ENCODE results near the gene CASKIN2.

The CASKIN2 gene

GRCh38 chr17:75557075-75557851 lies 41.9 kb upstream of the CASKIN2 start:
- H3K27ac ChIP-seq (ENCODE audit: low read depth in 2 of 2, low read length in 2 of 2) = peak overlapping the region; percentile 83 to 87
- no peaks in the 10 kb centered on the region for H3K27me3 ChIP-seq (ENCODE audit: control insufficient read depth in 2 of 2, insufficient read depth in 2 of 2, low read length in 2 of 2)
- peak overlapping the region in 1 of 2 donors; percentile 26 for H3K4me3 ChIP-seq (ENCODE audit: low read length in 2 of 2)
- peaks cover 25 to 29% of the 10 kb centered on the region in 2 donors for H3K36me3 ChIP-seq (ENCODE audit: control insufficient read depth in 2 of 2, insufficient read depth in 2 of 2, low read length in 2 of 2)
- no peaks in the 10 kb centered on the region for H3K9me3 ChIP-seq (ENCODE audit: control insufficient read depth in 2 of 2, low read length in 2 of 2)
- H3K4me1 ChIP-seq (ENCODE audit: control insufficient read depth in 2 of 2, insufficient read depth in 2 of 2, low read length in 2 of 2) = peaks cover 25 to 36% of the 10 kb centered on the region in 2 donors
- H3K9ac ChIP-seq (ENCODE audit: low read depth in 1 of 2, low read length in 2 of 2) = peak overlapping the region; percentile 47 to 66

- H3K27me3 ChIP-seq (ENCODE audit: control insufficient read depth in 2 of 2, insufficient read depth in 2 of 2, low read length in 2 of 2) = no peaks in the 10 kb centered on the region
- no peaks in the 10 kb centered on the region for H3K9me3 ChIP-seq (ENCODE audit: control insufficient read depth in 2 of 2, low read length in 2 of 2)
- H3K4me1 ChIP-seq (ENCODE audit: control insufficient read depth in 2 of 2, insufficient read depth in 2 of 2, low read length in 2 of 2) = peaks cover 29 to 42% of the 10 kb centered on the region in 2 donors
- no peak overlapping the region for H3K4me3 ChIP-seq (ENCODE audit: low read length in 2 of 2)
- peaks cover 22 to 30% of the 10 kb centered on the region in 2 donors for H3K36me3 ChIP-seq (ENCODE audit: control insufficient read depth in 2 of 2, insufficient read depth in 2 of 2, low read length in 2 of 2)
- H3K9ac ChIP-seq (ENCODE audit: low read depth in 1 of 2, low read length in 2 of 2) = peak overlapping the region in 1 of 2 donors; percentile 59
- peak overlapping the region; percentile 63 to 87 for H3K27ac ChIP-seq (ENCODE audit: low read depth in 2 of 2, low read length in 2 of 2)
Observed at GRCh38 chr17:75555679-75556153, 40.4 kb upstream of the CASKIN2 start.

GRCh38 chr17:75553295-75554110 lies 38.2 kb upstream of the CASKIN2 start:
- Histone ChIP-seq H3K27ac (ENCODE audit: low read depth in 2 of 2, low read length in 2 of 2) (peak overlapping the region in 1 of 2 donors; percentile 34), H3K4me3 (ENCODE audit: low read length in 2 of 2) (no peak overlapping the region), H3K36me3 (ENCODE audit: control insufficient read depth in 2 of 2, insufficient read depth in 2 of 2, low read length in 2 of 2) (peaks cover 10 to 21% of the 10 kb centered on the region in 2 donors), H3K9me3 (ENCODE audit: control insufficient read depth in 2 of 2, low read length in 2 of 2) (no peaks in the 10 kb centered on the region), H3K27me3 (ENCODE audit: control insufficient read depth in 2 of 2, insufficient read depth in 2 of 2, low read length in 2 of 2) (no peaks in the 10 kb centered on the region), H3K9ac (ENCODE audit: low read depth in 1 of 2, low read length in 2 of 2) (no peak overlapping the region), H3K4me1 (ENCODE audit: control insufficient read depth in 2 of 2, insufficient read depth in 2 of 2, low read length in 2 of 2) (peaks cover 45 to 62% of the 10 kb centered on the region in 2 donors)

GRCh38 chr17:75552425-75553294 lies 37.3 kb upstream of the CASKIN2 start:
- Histone ChIP-seq H3K4me3 (ENCODE audit: low read length in 2 of 2) (no peak overlapping the region), H3K36me3 (ENCODE audit: control insufficient read depth in 2 of 2, insufficient read depth in 2 of 2, low read length in 2 of 2) (peaks cover 6 to 14% of the 10 kb centered on the region in 2 donors), H3K9me3 (ENCODE audit: control insufficient read depth in 2 of 2, low read length in 2 of 2) (no peaks in the 10 kb centered on the region), H3K9ac (ENCODE audit: low read depth in 1 of 2, low read length in 2 of 2) (no peak overlapping the region), H3K27me3 (ENCODE audit: control insufficient read depth in 2 of 2, insufficient read depth in 2 of 2, low read length in 2 of 2) (no peaks in the 10 kb centered on the region), H3K27ac (ENCODE audit: low read depth in 2 of 2, low read length in 2 of 2) (peak overlapping the region in 1 of 2 donors; percentile 34), H3K4me1 (ENCODE audit: control insufficient read depth in 2 of 2, insufficient read depth in 2 of 2, low read length in 2 of 2) (peaks cover 37 to 59% of the 10 kb centered on the region in 2 donors)

- Histone ChIP-seq H3K27ac (ENCODE audit: low read depth in 2 of 2, low read length in 2 of 2) (peak overlapping the region; percentile 98 to 99), H3K4me3 (ENCODE audit: low read length in 2 of 2) (no peak overlapping the region), H3K4me1 (ENCODE audit: control insufficient read depth in 2 of 2, insufficient read depth in 2 of 2, low read length in 2 of 2) (peaks cover 36 to 56% of the 10 kb centered on the region in 2 donors), H3K36me3 (ENCODE audit: control insufficient read depth in 2 of 2, insufficient read depth in 2 of 2, low read length in 2 of 2) (peaks cover 11 to 16% of the 10 kb centered on the region in 2 donors), H3K9me3 (ENCODE audit: control insufficient read depth in 2 of 2, low read length in 2 of 2) (no peaks in the 10 kb centered on the region), H3K9ac (ENCODE audit: low read depth in 1 of 2, low read length in 2 of 2) (peak overlapping the region in 1 of 2 donors; percentile 28), H3K27me3 (ENCODE audit: control insufficient read depth in 2 of 2, insufficient read depth in 2 of 2, low read length in 2 of 2) (no peaks in the 10 kb centered on the region)
Observed at GRCh38 chr17:75551266-75551665, 35.9 kb upstream of the CASKIN2 start.

- H3K4me1 ChIP-seq (ENCODE audit: control insufficient read depth in 2 of 2, insufficient read depth in 2 of 2, low read length in 2 of 2) = peaks cover 29 to 50% of the 10 kb centered on the region in 2 donors
- peak overlapping the region; percentile 47 to 86 for H3K9ac ChIP-seq (ENCODE audit: low read depth in 1 of 2, low read length in 2 of 2)
- no peak overlapping the region for H3K4me3 ChIP-seq (ENCODE audit: low read length in 2 of 2)
- H3K27ac ChIP-seq (ENCODE audit: low read depth in 2 of 2, low read length in 2 of 2) = peak overlapping the region; percentile 98 to 99
- H3K36me3 ChIP-seq (ENCODE audit: control insufficient read depth in 2 of 2, insufficient read depth in 2 of 2, low read length in 2 of 2) = peaks cover 14 to 24% of the 10 kb centered on the region in 2 donors
- no peaks in the 10 kb centered on the region for H3K9me3 ChIP-seq (ENCODE audit: control insufficient read depth in 2 of 2, low read length in 2 of 2)
- no peaks in the 10 kb centered on the region for H3K27me3 ChIP-seq (ENCODE audit: control insufficient read depth in 2 of 2, insufficient read depth in 2 of 2, low read length in 2 of 2)
Observed at GRCh38 chr17:75550139-75550465, 34.8 kb upstream of the CASKIN2 start.

- Histone ChIP-seq H3K4me3 (ENCODE audit: low read length in 2 of 2) (peak overlapping the region; percentile 26 to 34), H3K27ac (ENCODE audit: low read depth in 2 of 2, low read length in 2 of 2) (peak overlapping the region; percentile 98 to 99), H3K9me3 (ENCODE audit: control insufficient read depth in 2 of 2, low read length in 2 of 2) (no peaks in the 10 kb centered on the region), H3K27me3 (ENCODE audit: control insufficient read depth in 2 of 2, insufficient read depth in 2 of 2, low read length in 2 of 2) (no peaks in the 10 kb centered on the region), H3K9ac (ENCODE audit: low read depth in 1 of 2, low read length in 2 of 2) (peak overlapping the region; percentile 86 to 87), H3K36me3 (ENCODE audit: control insufficient read depth in 2 of 2, insufficient read depth in 2 of 2, low read length in 2 of 2) (peaks cover 16 to 27% of the 10 kb centered on the region in 2 donors), H3K4me1 (ENCODE audit: control insufficient read depth in 2 of 2, insufficient read depth in 2 of 2, low read length in 2 of 2) (peaks cover 29 to 53% of the 10 kb centered on the region in 2 donors)
Observed at GRCh38 chr17:75549246-75550138, 34.2 kb upstream of the CASKIN2 start.

- peaks cover 19 to 34% of the 10 kb centered on the region in 2 donors for H3K36me3 ChIP-seq (ENCODE audit: control insufficient read depth in 2 of 2, insufficient read depth in 2 of 2, low read length in 2 of 2)
- no peaks in the 10 kb centered on the region for H3K9me3 ChIP-seq (ENCODE audit: control insufficient read depth in 2 of 2, low read length in 2 of 2)
- H3K27me3 ChIP-seq (ENCODE audit: control insufficient read depth in 2 of 2, insufficient read depth in 2 of 2, low read length in 2 of 2) = no peaks in the 10 kb centered on the region
- H3K4me1 ChIP-seq (ENCODE audit: control insufficient read depth in 2 of 2, insufficient read depth in 2 of 2, low read length in 2 of 2) = peaks cover 32 to 60% of the 10 kb centered on the region in 2 donors
- H3K4me3 ChIP-seq (ENCODE audit: low read length in 2 of 2) = peak overlapping the region in 1 of 2 donors; percentile 26
- H3K27ac ChIP-seq (ENCODE audit: low read depth in 2 of 2, low read length in 2 of 2) = peak overlapping the region; percentile 98 to 99
- H3K9ac ChIP-seq (ENCODE audit: low read depth in 1 of 2, low read length in 2 of 2) = peak overlapping the region; percentile 9 to 45
Observed at GRCh38 chr17:75548813-75549212, 33.5 kb upstream of the CASKIN2 start.

GRCh38 chr17:75547091-75547490 lies 31.8 kb upstream of the CASKIN2 start:
- H3K4me3 ChIP-seq (ENCODE audit: low read length in 2 of 2) = no peak overlapping the region
- H3K27me3 ChIP-seq (ENCODE audit: control insufficient read depth in 2 of 2, insufficient read depth in 2 of 2, low read length in 2 of 2) = no peaks in the 10 kb centered on the region
- peak overlapping the region in 1 of 2 donors; percentile 13 for H3K9ac ChIP-seq (ENCODE audit: low read depth in 1 of 2, low read length in 2 of 2)
- peaks cover 24 to 28% of the 10 kb centered on the region in 2 donors for H3K36me3 ChIP-seq (ENCODE audit: control insufficient read depth in 2 of 2, insufficient read depth in 2 of 2, low read length in 2 of 2)
- no peaks in the 10 kb centered on the region for H3K9me3 ChIP-seq (ENCODE audit: control insufficient read depth in 2 of 2, low read length in 2 of 2)
- peaks cover 45 to 77% of the 10 kb centered on the region in 2 donors for H3K4me1 ChIP-seq (ENCODE audit: control insufficient read depth in 2 of 2, insufficient read depth in 2 of 2, low read length in 2 of 2)
- peak overlapping the region; percentile 98 to 99 for H3K27ac ChIP-seq (ENCODE audit: low read depth in 2 of 2, low read length in 2 of 2)
